Cortex of kidney (tissue), 1 donor: ENCODE data around the gene CDIPT.

Experiments
- DNase-seq: peaks from one replicate; lab custom pipeline; 2025; lab: John Stamatoyannopoulos, UW

The CDIPT gene

GRCh38 chr16:29809850-29810698 lies 53.0 kb downstream of the CDIPT start:
- no peak for DNase-seq

GRCh38 chr16:29809031-29809747 lies 53.8 kb downstream of the CDIPT start:
- DNase-seq, result no peak
